Measurements from ENCODE around the gene OGA. TPM values are rescaled to one million over a fixed set of nuclear protein-coding genes. Genes with fewer than 3 reads are reported as not detected.

Gene OGA
- total RNA-seq, 1 donor from 2014 or later, result 125 TPM

DNA sequence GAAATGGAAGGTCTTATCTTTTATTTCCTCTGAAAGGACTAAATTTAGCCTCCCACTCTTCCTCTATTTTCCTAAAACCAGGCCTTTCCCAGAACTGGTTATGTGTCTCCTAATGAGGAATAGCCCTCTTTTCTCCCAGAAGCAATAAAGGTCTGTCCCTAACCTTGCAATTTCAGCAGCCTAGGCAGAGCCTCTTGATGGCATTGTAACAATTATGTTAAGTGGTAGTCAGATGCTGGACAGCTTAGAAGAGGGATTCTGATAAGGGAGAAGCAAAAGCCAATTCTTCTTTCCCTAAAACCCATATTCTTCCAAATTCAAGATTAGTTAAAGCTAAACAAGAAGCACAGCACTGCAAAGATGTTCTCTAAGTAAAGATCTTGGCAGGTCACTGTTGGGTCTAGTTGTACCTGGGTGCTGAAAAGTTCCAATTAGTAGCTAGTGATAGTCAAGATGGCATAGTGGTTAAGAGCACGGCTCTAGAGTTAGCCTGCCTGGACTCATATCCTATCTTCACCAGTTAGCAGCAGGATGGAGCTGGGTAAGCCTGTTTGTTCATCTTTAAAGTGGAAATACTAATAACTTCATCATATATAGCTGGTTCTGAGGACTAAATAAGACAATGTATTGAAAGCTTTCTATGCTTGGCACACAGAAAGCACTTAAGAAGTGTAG, 39.7 kb upstream of the OGA start:
- intact Hi-C loops (cut with DNase I), result no loop called here
- peaks cover 11% of the 10 kb centered on the region for H3K9me3 ChIP-seq
- H3K4me1 ChIP-seq, result peaks cover 10% of the 10 kb centered on the region
- peaks cover 0 to 8% of the 10 kb centered on the region in 2 donors for H3K36me3 ChIP-seq
- DNase-seq (ENCODE audit: extremely low spot score in 2 of 2), result no peak
- H3K27me3 ChIP-seq, result no peaks in the 10 kb centered on the region
- no peak overlapping the region for H3K4me3 ChIP-seq
- TF ChIP-seq POLR2A (IDR thresholded peaks at IDR 0.05) (no peak), CTCF (IDR thresholded peaks at IDR 0.05) (no peak), POLR2AphosphoS5 (IDR thresholded peaks at IDR 0.05; ENCODE audit: insufficient read depth in 1 of 2, low read depth in 1 of 2) (no peak)
- H3K27ac ChIP-seq, result no peak overlapping the region

DNA sequence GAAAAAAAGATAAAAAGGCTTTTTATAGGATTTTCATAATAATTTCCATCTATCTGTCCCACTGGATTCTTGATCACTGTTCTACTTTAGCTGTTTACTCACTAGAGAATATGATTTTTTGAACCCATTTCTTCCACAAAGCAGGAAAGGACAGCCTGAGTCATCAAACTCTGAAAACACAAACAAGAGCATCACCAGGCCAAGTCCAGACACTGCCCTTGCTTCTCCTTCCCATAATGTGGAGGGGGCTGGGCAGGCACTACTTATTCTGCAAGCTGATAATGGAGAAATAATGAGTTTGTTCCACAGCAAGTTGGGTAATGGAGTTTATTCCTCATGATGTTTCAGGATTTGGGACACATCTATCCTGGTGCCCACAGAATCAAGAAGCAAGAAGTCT, 38.4 kb upstream of the OGA start:
- Histone ChIP-seq H3K4me1 (peaks cover 10% of the 10 kb centered on the region), H3K9me3 (peaks cover 11% of the 10 kb centered on the region), H3K27ac (no peak overlapping the region), H3K4me3 (no peak overlapping the region), H3K27me3 (no peaks in the 10 kb centered on the region), H3K36me3 (peaks cover 0 to 8% of the 10 kb centered on the region in 2 donors)
- DNase-seq (ENCODE audit: extremely low spot score in 2 of 2), result no peak
- no peak for TF ChIP-seq CTCF (IDR thresholded peaks at IDR 0.05)
- no peak for TF ChIP-seq POLR2AphosphoS5 (IDR thresholded peaks at IDR 0.05; ENCODE audit: insufficient read depth in 1 of 2, low read depth in 1 of 2)
- TF ChIP-seq POLR2A (IDR thresholded peaks at IDR 0.05), result no peak
- intact Hi-C loops (cut with DNase I), result no loop called here

DNA sequence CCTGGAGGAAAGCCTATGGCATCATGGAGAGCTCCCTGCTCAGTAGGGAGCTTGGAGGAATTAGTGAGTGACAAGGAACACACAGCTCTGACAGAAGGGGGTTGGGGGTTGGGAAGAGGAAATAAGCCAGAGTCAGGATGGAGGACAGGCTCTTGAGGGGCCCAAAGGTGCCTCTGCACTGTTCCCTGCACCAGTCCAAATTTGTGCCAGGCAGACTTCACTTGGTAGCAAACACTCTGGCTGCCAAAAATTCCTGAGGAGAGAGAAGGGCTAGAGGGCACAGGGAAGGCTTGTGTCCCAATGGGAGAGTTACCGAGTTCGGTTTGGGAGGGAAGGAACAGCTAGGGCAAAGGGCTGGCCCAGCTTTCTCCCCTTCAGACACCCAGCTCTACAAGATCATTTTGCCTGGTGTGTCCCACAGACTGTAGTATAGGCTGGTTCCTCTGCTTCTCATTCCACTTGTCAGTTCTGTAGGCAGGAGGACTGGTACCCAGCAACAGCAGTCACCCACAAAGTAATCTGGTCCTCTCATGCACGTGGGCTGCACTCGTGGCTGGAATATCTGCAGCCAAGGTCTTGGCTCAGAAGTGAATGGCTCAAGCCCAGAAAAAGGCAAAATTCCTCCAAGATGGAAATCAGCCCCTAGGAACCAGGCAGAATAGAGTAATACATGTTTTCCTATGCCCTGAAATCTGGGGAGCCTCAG, 33.3 kb upstream of the OGA start:
- DNase-seq (ENCODE audit: extremely low spot score in 2 of 2), result no peak
- Histone ChIP-seq H3K27me3 (no peaks in the 10 kb centered on the region), H3K27ac (no peak overlapping the region), H3K4me3 (no peak overlapping the region), H3K4me1 (peaks cover 8% of the 10 kb centered on the region), H3K36me3 (peaks cover 0 to 9% of the 10 kb centered on the region in 2 donors), H3K9me3 (no peaks in the 10 kb centered on the region)
- intact Hi-C loops (cut with DNase I), result no loop called here
- TF ChIP-seq POLR2A (IDR thresholded peaks at IDR 0.05), result no peak
- no peak for TF ChIP-seq POLR2AphosphoS5 (IDR thresholded peaks at IDR 0.05; ENCODE audit: insufficient read depth in 1 of 2, low read depth in 1 of 2)
- TF ChIP-seq CTCF (IDR thresholded peaks at IDR 0.05), result no peak

- Histone ChIP-seq H3K36me3 (peaks cover 0 to 17% of the 10 kb centered on the region in 2 donors), H3K4me3 (no peak overlapping the region), H3K9me3 (no peaks in the 10 kb centered on the region), H3K27ac (no peak overlapping the region), H3K4me1 (no peaks in the 10 kb centered on the region), H3K27me3 (no peaks in the 10 kb centered on the region)
- TF ChIP-seq POLR2AphosphoS5 (IDR thresholded peaks at IDR 0.05; ENCODE audit: insufficient read depth in 1 of 2, low read depth in 1 of 2) (no peak), CTCF (IDR thresholded peaks at IDR 0.05) (no peak), POLR2A (IDR thresholded peaks at IDR 0.05) (no peak)
- intact Hi-C loops (cut with DNase I), result no loop called here
- peak in 1 of 2 donors; percentile 34 for DNase-seq (ENCODE audit: extremely low spot score in 2 of 2)
Observed at GRCh38 chr10:101850749-101851148, 32.5 kb upstream of the OGA start.

DNA sequence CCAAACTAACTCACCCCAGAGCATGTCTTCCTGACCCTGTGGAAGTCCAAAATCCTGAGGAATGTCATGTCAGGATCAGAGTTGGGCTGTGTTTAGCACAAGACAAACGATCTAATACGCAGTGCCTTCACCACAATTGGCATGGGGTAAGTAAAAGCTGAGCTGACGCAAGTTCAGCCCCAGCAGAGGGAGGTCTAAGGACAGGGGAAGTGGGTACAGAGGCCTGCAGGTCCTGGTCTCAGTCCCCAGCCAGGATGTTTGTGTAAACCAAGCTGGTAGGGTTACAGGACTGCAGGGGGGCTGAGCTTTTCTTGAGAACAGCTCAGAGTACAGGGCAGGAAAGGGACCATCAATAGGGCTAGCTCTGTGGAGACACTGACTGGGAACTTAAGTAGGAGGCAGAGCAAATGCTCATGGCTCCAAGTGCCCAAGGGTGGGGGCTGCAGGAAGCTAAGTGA, 30.7 kb upstream of the OGA start:
- Histone ChIP-seq H3K4me1 (peaks cover 2% of the 10 kb centered on the region), H3K27ac (no peak overlapping the region), H3K9me3 (no peaks in the 10 kb centered on the region), H3K36me3 (peaks cover 0 to 24% of the 10 kb centered on the region in 2 donors), H3K27me3 (no peaks in the 10 kb centered on the region), H3K4me3 (no peak overlapping the region)
- TF ChIP-seq CTCF (IDR thresholded peaks at IDR 0.05), result no peak
- DNase-seq (ENCODE audit: extremely low spot score in 2 of 2), result peak in 1 of 2 donors; percentile 61
- intact Hi-C loops (cut with DNase I), result loop anchor here (10.0 kb wide), 1 partner anchor 156 kb away; no protein-coding TSS in a partner anchor
